ENCODE results near the gene TMEM245.

DNA sequence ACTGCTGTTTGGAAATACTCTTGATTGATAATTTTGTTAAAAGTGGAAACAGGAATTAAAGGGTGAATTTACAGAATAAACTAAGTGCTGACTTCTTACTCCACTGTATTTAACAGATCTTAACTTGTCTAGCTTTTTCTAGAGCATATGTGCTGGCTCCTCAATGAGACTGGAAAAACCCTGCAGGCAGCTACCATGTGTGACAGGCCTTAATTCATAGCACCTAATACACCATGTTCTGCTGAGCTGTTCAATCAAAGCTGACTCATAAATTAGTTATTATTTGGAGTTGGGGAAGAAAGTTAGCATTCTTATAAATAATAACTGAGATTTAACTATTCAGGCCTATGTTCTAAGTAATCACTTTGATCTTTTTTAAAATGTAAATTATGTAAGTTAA is 135.9 kb downstream of the TMEM245 start:
- TF ChIP-seq POLR2A (IDR thresholded peaks at IDR 0.05; ENCODE audit: low read length), result no peak
- TF ChIP-seq GATA1 (IDR thresholded peaks at IDR 0.05; ENCODE audit: low read depth, low read length), result no peak
